Suprapubic skin (tissue), 4 donors: ENCODE data around the gene NFYC.
"Not testable (repeated sequence)": the region's sequence is repeated elsewhere in the genome, so short reads cannot be mapped to it uniquely, and the experiment has no call there.

ENCODE experiments used
- CTCF ChIP-seq, 2 donors: fragments of 200-600 bp in 1 of 2; fragments of 450-650 bp in 1 of 2; sonication (generic) in 1 of 2; IDR thresholded peaks; one replicate each; pipeline ENCODE4 v1.5.1; 2016 to 2019; ENCODE audit warnings: antibody characterized with exemption in 2 of 2, mild to moderate bottlenecking in 1 of 2, moderate library complexity in 1 of 2
- POLR2A ChIP-seq, 2 donors: fragments of 450-650 bp; IDR thresholded peaks; one replicate each; pipeline ENCODE4 v1.6.1; 2017; ENCODE audit warnings: antibody characterized with exemption in 2 of 2, mild to moderate bottlenecking in 2 of 2, moderate library complexity in 2 of 2
- POLR2AphosphoS5 ChIP-seq, 3 donors: sonication (generic); formaldehyde crosslinking; IDR thresholded peaks; one replicate each; pipeline ENCODE4 v1.6.1; 2017; ENCODE audit warnings: antibody characterized with exemption in 3 of 3

DNA sequence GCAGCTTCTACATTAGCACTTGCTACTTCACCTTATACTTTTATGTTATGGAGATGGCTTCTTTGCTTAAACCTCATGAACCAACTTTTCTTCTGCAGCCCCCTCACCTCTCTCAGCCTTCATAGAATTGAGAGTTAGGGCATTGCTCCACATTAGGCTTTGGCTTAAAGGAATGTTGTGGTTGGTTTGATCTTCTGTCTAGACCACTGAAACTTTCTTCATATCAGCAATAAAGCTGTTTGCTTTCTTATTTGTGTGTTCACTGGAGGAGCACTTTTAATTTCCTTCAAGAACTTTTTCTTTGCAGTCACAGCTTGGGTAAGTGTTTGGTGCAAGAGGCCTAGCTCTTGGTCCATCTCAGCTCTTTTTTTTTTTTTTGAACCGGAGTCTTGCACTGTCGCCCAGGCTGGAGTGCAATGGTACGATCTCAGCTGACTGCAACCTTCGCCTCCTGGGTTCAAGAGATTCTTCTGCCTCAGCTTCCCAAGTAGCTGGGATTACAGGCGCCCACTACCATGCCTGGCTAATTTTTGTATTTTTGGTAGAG lies 37.9 kb downstream of the NFYC start:
- TF ChIP-seq CTCF, POLR2AphosphoS5, POLR2A (IDR thresholded peaks at IDR 0.05): not testable (repeated sequence)
